A549 treated with Hydrocortisone at 1 μM for 4 hours (cell line): ENCODE measurements around the gene POU3F2. TPM values are rescaled to one million over a fixed set of nuclear protein-coding genes. Genes with fewer than 3 reads are reported as not detected.

Experiments
- total RNA-seq: library from RNA; stranded (reverse); fragments of 200-300 nt; extraction: Qiagen RNA extraction; gene quantifications from 5 replicates; pipeline ENCODE4 v1.2.3, GENCODE V29; 2022

Gene POU3F2
- total RNA-seq, result not detected in 5 replicates

DNA sequence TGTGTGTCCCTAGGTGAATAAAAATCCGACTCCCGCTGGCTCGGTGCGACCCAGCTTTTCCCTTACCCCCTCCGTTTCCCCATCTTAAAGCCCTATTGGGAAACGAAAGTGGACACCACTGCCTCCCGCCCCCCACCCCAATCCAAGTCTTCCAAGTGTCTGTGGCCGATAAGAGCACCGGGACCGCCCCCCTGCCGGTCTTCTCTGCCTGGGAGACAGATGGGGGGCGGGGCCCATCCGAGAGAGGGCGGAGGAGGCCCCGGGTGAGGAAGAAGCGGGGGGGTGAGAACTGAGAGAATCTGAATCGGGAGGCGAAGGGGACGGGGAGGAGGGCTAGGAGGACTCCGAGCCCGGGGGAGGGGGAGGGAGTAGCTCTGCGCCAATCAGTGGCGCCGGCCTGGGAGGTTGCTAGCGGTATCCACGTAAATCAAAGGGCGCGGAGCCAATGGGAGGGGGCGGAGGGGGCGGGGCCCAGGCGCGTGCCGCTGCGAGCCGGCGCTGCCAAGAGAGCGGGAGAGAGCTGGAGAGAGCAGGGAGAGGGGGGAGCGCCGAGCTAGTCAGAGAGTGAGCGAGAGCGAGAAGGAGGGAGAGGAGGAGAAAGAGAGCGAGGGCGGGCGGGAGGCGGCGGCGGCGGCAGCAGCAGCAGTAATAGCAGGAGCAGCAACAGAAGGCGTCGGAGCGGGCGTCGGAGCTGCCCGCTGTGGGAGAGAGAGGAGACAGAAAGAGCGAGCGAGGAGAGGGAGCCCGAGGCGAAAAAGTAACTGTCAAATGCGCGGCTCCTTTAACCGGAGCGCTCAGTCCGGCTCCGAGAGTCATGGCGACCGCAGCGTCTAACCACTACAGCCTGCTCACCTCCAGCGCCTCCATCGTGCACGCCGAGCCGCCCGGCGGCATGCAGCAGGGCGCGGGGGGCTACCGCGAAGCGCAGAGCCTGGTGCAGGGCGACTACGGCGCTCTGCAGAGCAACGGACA is at the start of gene POU3F2:
Gene POU3F2, plus strand, starts transcription at position 515 of the 972 bp plus-strand sequence. Its CDS starts 300 bp downstream, at position 815.

Other genes with a start within 250 kb of the POU3F2 start
- gene FBXL4, start 113.4 kb downstream of the POU3F2 start, total RNA-seq, result 4.5 to 7.1 TPM (median 5.8 TPM) in 5 replicates